Progenitor cell of endocrine pancreas (in vitro differentiated cells): ENCODE results near the gene BCKDK. TPM values are rescaled to one million over a fixed set of nuclear protein-coding genes. Genes with fewer than 3 reads are reported as not detected.

ENCODE experiments used
- DNase-seq: peaks from one replicate; pipeline ENCODE4 v3.0.0; 2021; ENCODE audit warnings: low spot score; ENCODE audit not compliant: unreplicated experiment
- H3K27ac Mint-ChIP-seq: 2 replicates; pipeline ENCODE4 v1.8.0; 2021; ENCODE audit warnings: mild to moderate bottlenecking, moderate library complexity, mixed read lengths
- H3K27me3 Mint-ChIP-seq: 2 replicates; pipeline ENCODE4 v1.8.0; 2021; ENCODE audit warnings: mixed read lengths
- H3K36me3 Mint-ChIP-seq: 2 replicates; pipeline ENCODE4 v1.8.0; 2022; ENCODE audit warnings: mixed read lengths; ENCODE audit not compliant: insufficient read depth
- H3K4me1 Mint-ChIP-seq: 2 replicates; pipeline ENCODE4 v1.8.0; 2021; ENCODE audit warnings: low read depth, mixed read lengths
- H3K4me3 Mint-ChIP-seq: 2 replicates; pipeline ENCODE4 v1.8.0; 2021; ENCODE audit warnings: low read depth, mild to moderate bottlenecking, moderate library complexity, mixed read lengths
- H3K9me3 Mint-ChIP-seq: 2 replicates; pipeline ENCODE4 v1.8.0; 2021; ENCODE audit warnings: low read depth, mixed read lengths
- CTCF ChIP-seq: fragments of 200-600 bp; sonication (generic); IDR thresholded peaks from one replicate; pipeline ENCODE4 v1.5.0; 2021; ENCODE audit warnings: antibody characterized with exemption, mild to moderate bottlenecking; ENCODE audit not compliant: unreplicated experiment
- total RNA-seq: library from RNA; stranded (reverse); gene quantifications from 2 replicates; pipeline ENCODE4 v1.2.1, GENCODE V29; 2021

Gene BCKDK
- total RNA-seq, 1 donor from 2014 or later: 41.7 TPM

DNA sequence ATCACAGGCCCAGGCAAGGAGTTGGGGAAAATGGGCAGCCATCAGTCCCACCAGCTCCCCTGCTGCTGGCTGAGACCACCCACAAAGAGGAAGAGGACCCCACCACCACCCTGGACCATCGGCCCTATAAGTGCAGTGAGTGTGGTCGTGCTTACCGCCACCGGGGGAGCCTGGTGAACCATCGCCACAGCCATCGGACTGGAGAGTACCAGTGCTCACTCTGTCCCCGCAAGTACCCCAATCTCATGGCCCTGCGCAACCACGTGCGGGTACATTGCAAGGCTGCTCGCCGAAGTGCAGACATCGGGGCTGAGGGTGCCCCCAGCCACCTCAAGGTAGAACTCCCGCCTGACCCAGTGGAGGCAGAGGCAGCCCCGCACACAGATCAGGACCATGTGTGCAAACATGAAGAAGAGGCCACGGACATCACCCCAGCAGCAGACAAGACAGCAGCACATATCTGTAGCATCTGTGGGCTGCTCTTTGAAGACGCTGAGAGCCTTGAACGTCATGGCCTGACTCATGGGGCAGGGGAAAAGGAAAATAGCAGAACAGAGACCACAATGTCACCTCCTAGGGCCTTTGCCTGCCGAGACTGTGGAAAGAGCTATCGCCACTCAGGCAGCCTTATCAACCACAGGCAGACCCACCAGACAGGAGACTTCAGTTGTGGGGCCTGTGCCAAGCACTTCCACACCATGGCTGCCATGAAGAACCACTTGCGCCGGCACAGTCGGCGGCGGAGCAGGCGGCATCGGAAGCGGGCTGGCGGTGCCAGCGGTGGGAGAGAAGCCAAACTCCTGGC, 30.4 kb upstream of the BCKDK start:
- Mint-ChIP-seq H3K27ac (no peak overlapping the region), H3K4me3 (no peak overlapping the region), H3K4me1 (peaks cover 7% of the 10 kb centered on the region), H3K36me3 (peaks cover 4% of the 10 kb centered on the region), H3K27me3 (no peaks in the 10 kb centered on the region), H3K9me3 (no peaks in the 10 kb centered on the region)
- no peak for DNase-seq
- TF ChIP-seq CTCF: no peak

DNA sequence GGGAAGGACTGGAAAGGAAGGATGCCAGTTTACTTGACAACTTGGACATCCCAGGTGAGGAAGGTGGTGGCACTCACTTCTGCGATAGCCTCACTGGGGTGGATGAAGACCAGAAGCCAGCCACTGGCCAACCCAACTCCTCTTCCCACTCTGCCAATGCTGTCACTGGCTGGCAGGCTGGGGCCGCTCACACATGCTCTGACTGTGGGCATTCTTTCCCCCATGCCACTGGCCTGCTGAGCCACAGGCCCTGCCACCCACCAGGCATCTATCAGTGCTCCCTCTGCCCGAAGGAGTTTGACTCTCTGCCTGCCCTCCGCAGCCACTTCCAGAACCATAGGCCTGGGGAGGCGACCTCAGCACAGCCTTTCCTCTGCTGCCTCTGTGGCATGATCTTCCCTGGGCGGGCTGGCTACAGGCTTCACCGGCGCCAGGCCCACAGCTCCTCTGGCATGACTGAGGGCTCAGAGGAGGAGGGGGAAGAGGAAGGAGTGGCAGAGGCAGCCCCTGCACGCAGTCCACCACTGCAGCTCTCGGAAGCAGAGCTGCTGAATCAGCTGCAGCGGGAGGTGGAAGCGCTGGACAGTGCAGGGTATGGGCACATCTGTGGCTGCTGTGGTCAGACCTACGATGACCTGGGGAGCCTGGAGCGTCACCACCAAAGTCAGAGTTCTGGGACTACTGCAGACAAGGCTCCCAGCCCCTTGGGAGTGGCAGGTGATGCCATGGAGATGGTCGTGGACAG, 29.4 kb upstream of the BCKDK start:
- Mint-ChIP-seq H3K27me3 (no peaks in the 10 kb centered on the region), H3K4me3 (no peak overlapping the region), H3K36me3 (peaks cover 4% of the 10 kb centered on the region), H3K9me3 (no peaks in the 10 kb centered on the region), H3K4me1 (peaks cover 7% of the 10 kb centered on the region), H3K27ac (no peak overlapping the region)
- no peak for DNase-seq
- no peak for TF ChIP-seq CTCF

DNA sequence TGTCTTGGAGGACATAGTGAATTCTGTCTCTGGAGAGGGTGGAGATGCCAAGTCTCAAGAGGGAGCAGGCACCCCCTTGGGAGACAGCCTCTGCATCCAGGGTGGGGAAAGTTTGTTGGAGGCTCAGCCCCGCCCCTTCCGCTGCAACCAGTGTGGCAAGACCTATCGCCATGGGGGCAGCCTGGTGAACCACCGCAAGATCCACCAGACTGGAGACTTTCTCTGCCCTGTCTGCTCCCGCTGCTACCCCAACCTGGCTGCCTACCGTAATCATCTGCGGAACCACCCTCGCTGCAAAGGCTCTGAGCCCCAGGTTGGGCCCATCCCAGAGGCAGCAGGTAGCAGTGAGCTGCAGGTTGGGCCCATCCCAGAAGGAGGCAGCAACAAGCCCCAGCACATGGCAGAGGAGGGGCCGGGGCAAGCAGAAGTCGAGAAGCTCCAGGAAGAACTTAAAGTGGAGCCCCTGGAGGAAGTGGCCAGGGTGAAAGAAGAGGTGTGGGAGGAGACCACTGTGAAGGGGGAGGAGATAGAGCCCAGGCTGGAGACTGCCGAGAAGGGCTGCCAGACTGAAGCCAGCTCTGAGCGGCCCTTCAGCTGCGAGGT, 28.7 kb upstream of the BCKDK start:
- no peak for DNase-seq
- Mint-ChIP-seq H3K4me1 (peaks cover 6% of the 10 kb centered on the region), H3K4me3 (no peak overlapping the region), H3K36me3 (peaks cover 4% of the 10 kb centered on the region), H3K27ac (no peak overlapping the region), H3K9me3 (no peaks in the 10 kb centered on the region), H3K27me3 (no peaks in the 10 kb centered on the region)
- TF ChIP-seq CTCF: no peak

GRCh38 chr16:31080035-31080629, 28.1 kb upstream of the BCKDK start:
- DNase-seq: no peak
- Mint-ChIP-seq H3K4me3 (no peak overlapping the region), H3K36me3 (peaks cover 4% of the 10 kb centered on the region), H3K27ac (no peak overlapping the region), H3K9me3 (no peaks in the 10 kb centered on the region), H3K27me3 (no peaks in the 10 kb centered on the region), H3K4me1 (no peaks in the 10 kb centered on the region)
- TF ChIP-seq CTCF: no peak
